ENCODE results near the gene LRRFIP1. TPM values are rescaled to one million over a fixed set of nuclear protein-coding genes. Genes with fewer than 3 reads are reported as not detected.

Gene LRRFIP1
- total RNA-seq, 1 donor from 2014 or later = 133 TPM

- intact Hi-C loops (cut with DNase I) = no loop called here
- TF ChIP-seq CTCF (IDR thresholded peaks at IDR 0.05) = no peak
Measured at GRCh38 chr2:237824085-237824484, 196.7 kb downstream of the LRRFIP1 start.

DNA sequence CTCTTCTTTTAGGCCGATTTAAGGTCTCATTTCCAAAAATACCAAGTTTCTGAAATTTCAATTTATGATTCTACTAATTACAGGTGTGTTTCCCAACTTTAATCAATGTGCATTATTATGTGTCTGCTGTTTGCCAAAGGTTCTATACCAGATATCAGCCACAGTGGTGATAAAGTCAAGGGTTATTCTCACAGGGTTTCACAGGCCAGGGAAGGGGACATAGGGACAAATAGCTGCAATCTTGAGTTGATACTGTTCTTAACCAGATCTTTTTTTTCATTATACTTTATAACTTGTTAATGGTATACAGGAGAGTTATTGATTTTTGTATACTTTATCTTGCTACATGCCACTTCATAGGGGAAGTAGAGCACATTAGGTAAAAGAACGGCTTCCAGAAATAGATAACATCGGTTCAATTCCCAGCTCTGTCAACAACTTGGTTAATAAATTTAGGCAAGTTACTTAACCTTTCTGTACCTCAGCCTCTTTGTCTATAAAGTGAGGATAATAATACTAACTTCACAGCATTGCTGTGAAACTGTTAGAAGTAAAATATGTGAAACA is 200.1 kb downstream of the LRRFIP1 start:
- DNase-seq (ENCODE audit: low spot score in 2 of 2) = no peak
- H3K9me3 ChIP-seq = no peaks in the 10 kb centered on the region
- no peaks in the 10 kb centered on the region for H3K4me1 ChIP-seq
- no peak overlapping the region for H3K4me3 ChIP-seq
- TF ChIP-seq CTCF (IDR thresholded peaks at IDR 0.05) = no peak
- H3K27me3 ChIP-seq = no peaks in the 10 kb centered on the region
- no peak overlapping the region for H3K27ac ChIP-seq
- intact Hi-C loops (cut with DNase I) = no loop called here
- no peaks in the 10 kb centered on the region for H3K36me3 ChIP-seq

More at GRCh38 chr2:237824085-237824484, 196.7 kb downstream of the LRRFIP1 start:
- no peak overlapping the region for H3K27ac ChIP-seq
- no peak for DNase-seq (ENCODE audit: low spot score in 2 of 2)
- no peaks in the 10 kb centered on the region for H3K27me3 ChIP-seq
- no peaks in the 10 kb centered on the region for H3K4me1 ChIP-seq
- no peaks in the 10 kb centered on the region for H3K9me3 ChIP-seq
- no peak overlapping the region for H3K4me3 ChIP-seq
- no peaks in the 10 kb centered on the region for H3K36me3 ChIP-seq

Other genes with a start within 250 kb of the LRRFIP1 start
- gene COL6A3, start 213.4 kb upstream of the LRRFIP1 start, total RNA-seq = 156 TPM
- 91.0 TPM for gene MLPH, start 140.3 kb upstream of the LRRFIP1 start, total RNA-seq
- gene PRLH, start 61.0 kb upstream of the LRRFIP1 start, total RNA-seq = not detected
- 0.32 TPM for gene RAB17, start 36.9 kb upstream of the LRRFIP1 start, total RNA-seq
- 8.5 TPM for gene RBM44, start 171.2 kb downstream of the LRRFIP1 start, total RNA-seq
- gene RAMP1, start 232.0 kb downstream of the LRRFIP1 start, total RNA-seq = 191 TPM

All from ascending aorta (tissue), 2 donors.